ENCODE measurements around the gene GPR37.

The GPR37 gene

DNA sequence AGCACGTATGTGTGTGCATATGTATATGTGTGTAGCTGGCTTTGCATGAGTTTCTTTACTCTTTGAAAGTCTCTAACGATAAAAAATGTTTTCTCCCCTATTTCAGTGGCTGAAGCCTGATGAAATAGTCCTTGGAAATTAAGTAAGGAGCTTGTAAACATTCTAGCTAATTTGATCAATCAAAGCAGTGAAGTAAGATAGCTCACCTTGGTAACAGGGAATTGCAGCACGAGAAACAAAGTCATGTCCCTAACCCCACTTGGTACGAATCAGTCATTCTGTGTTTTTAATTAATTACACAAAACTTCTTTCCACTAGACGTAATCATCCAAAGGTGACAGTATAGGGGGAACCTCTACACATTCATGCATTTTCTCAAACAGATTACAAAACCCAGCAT is 41.5 kb downstream of the GPR37 start:
- Histone ChIP-seq H3K27ac (ENCODE audit: low read length, poor library complexity, severe bottlenecking) (no peak overlapping the region), H2BK12ac (ENCODE audit: low read length in 2 of 2) (no peak overlapping the region), H3K4me3 (ENCODE audit: insufficient read depth in 1 of 2, low read depth in 1 of 2, low read length in 2 of 2) (no peak overlapping the region), H3K27me3 (ENCODE audit: control insufficient read depth in 1 of 2, insufficient read depth in 1 of 2, low read length in 2 of 2) (no peaks in the 10 kb centered on the region), H3K14ac (ENCODE audit: low read length in 2 of 2) (no peak overlapping the region), H2AK5ac (ENCODE audit: low read length, severe bottlenecking) (no peak overlapping the region), H4K8ac (ENCODE audit: low read length) (no peak overlapping the region), H3K4me2 (ENCODE audit: low read length, poor library complexity, severe bottlenecking) (no peak overlapping the region), H3K4me1 (ENCODE audit: control insufficient read depth, insufficient read depth, low read depth, low read length) (no peaks in the 10 kb centered on the region), H3K9ac (ENCODE audit: low read length) (no peak overlapping the region), H3K36me3 (ENCODE audit: control insufficient read depth in 1 of 2, insufficient read depth in 2 of 2, low read depth in 1 of 2, low read length in 2 of 2) (no peaks in the 10 kb centered on the region), H3K79me1 (replicated peaks; ENCODE audit: low read length, poor library complexity, severe bottlenecking) (no peaks in the 10 kb centered on the region), H3K9me3 (ENCODE audit: control insufficient read depth, low read length) (no peaks in the 10 kb centered on the region), H3K4ac (ENCODE audit: low read depth in 1 of 2, low read length in 2 of 2) (no peak overlapping the region), H2BK120ac (ENCODE audit: low read depth, low read length) (no peak overlapping the region), H2BK15ac (ENCODE audit: low read depth, poor library complexity, severe bottlenecking) (no peak overlapping the region), H4K91ac (ENCODE audit: low read length) (no peak overlapping the region), H2BK5ac (ENCODE audit: low read depth, low read length, poor library complexity, severe bottlenecking) (no peak overlapping the region), H3K18ac (ENCODE audit: low read depth in 1 of 2, low read length in 2 of 2) (no peak overlapping the region), H2AFZ (ENCODE audit: low read depth, low read length) (no peak overlapping the region), H3K23ac (ENCODE audit: low read length in 2 of 2) (no peak overlapping the region)
- DNase-seq: no peak
- WGBS: 100% methylated on average over 4 of the region's 5 CpGs

DNA sequence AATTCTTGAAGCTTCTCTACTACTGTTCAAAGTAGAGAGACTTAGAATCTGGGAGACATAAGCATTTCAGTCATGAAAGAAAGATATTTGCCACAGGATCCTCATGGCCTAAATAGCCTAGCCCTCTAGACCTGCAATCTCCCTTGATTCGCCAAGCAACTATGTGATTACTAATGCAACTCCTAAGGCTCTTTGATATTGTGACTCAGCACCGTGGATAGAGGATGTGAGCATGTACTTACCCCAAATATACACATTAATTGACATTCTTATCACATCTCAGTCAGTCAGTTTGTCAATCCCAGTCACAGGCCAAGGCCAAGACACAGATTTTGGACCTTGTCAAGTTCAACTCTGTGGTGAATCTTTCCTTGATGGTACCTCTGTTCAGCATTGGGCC is 42.6 kb downstream of the GPR37 start:
- Histone ChIP-seq H2BK12ac (ENCODE audit: low read length in 2 of 2) (no peak overlapping the region), H3K14ac (ENCODE audit: low read length in 2 of 2) (no peak overlapping the region), H3K9me3 (ENCODE audit: control insufficient read depth, low read length) (no peaks in the 10 kb centered on the region), H3K9ac (ENCODE audit: low read length) (no peak overlapping the region), H2BK5ac (ENCODE audit: low read depth, low read length, poor library complexity, severe bottlenecking) (no peak overlapping the region), H3K4me2 (ENCODE audit: low read length, poor library complexity, severe bottlenecking) (no peak overlapping the region), H3K79me1 (replicated peaks; ENCODE audit: low read length, poor library complexity, severe bottlenecking) (no peaks in the 10 kb centered on the region), H4K8ac (ENCODE audit: low read length) (no peak overlapping the region), H3K36me3 (ENCODE audit: control insufficient read depth in 1 of 2, insufficient read depth in 2 of 2, low read depth in 1 of 2, low read length in 2 of 2) (no peaks in the 10 kb centered on the region), H2AFZ (ENCODE audit: low read depth, low read length) (no peak overlapping the region), H3K18ac (ENCODE audit: low read depth in 1 of 2, low read length in 2 of 2) (no peak overlapping the region), H3K4me1 (ENCODE audit: control insufficient read depth, insufficient read depth, low read depth, low read length) (no peaks in the 10 kb centered on the region), H3K4ac (ENCODE audit: low read depth in 1 of 2, low read length in 2 of 2) (no peak overlapping the region), H3K27ac (ENCODE audit: low read length, poor library complexity, severe bottlenecking) (no peak overlapping the region), H4K91ac (ENCODE audit: low read length) (no peak overlapping the region), H2BK15ac (ENCODE audit: low read depth, poor library complexity, severe bottlenecking) (no peak overlapping the region), H3K4me3 (ENCODE audit: insufficient read depth in 1 of 2, low read depth in 1 of 2, low read length in 2 of 2) (no peak overlapping the region), H2BK120ac (ENCODE audit: low read depth, low read length) (no peak overlapping the region), H3K27me3 (ENCODE audit: control insufficient read depth in 1 of 2, insufficient read depth in 1 of 2, low read length in 2 of 2) (no peaks in the 10 kb centered on the region), H3K23ac (ENCODE audit: low read length in 2 of 2) (no peak overlapping the region), H2AK5ac (ENCODE audit: low read length, severe bottlenecking) (no peak overlapping the region)
- 0% methylated on average over 2 of the region's 2 CpGs for WGBS
- DNase-seq: peak; percentile 66

GRCh38 chr7:124722292-124722691 is 43.3 kb downstream of the GPR37 start:
- no peaks in the 10 kb centered on the region for H3K79me1 ChIP-seq (replicated peaks; ENCODE audit: low read length, poor library complexity, severe bottlenecking)
- H3K23ac ChIP-seq (ENCODE audit: low read length in 2 of 2): no peak overlapping the region
- no peak overlapping the region for H2AK5ac ChIP-seq (ENCODE audit: low read length, severe bottlenecking)
- H3K9ac ChIP-seq (ENCODE audit: low read length): no peak overlapping the region
- H2BK120ac ChIP-seq (ENCODE audit: low read depth, low read length): no peak overlapping the region
- 8% methylated on average over 2 of the region's 3 CpGs for WGBS
- H3K4me2 ChIP-seq (ENCODE audit: low read length, poor library complexity, severe bottlenecking): no peak overlapping the region
- H3K14ac ChIP-seq (ENCODE audit: low read length in 2 of 2): no peak overlapping the region
- H3K4me1 ChIP-seq (ENCODE audit: control insufficient read depth, insufficient read depth, low read depth, low read length): no peaks in the 10 kb centered on the region
- H3K4me3 ChIP-seq (ENCODE audit: insufficient read depth in 1 of 2, low read depth in 1 of 2, low read length in 2 of 2): no peak overlapping the region
- H2BK15ac ChIP-seq (ENCODE audit: low read depth, poor library complexity, severe bottlenecking): no peak overlapping the region
- H3K9me3 ChIP-seq (ENCODE audit: control insufficient read depth, low read length): no peaks in the 10 kb centered on the region
- no peak overlapping the region for H2BK5ac ChIP-seq (ENCODE audit: low read depth, low read length, poor library complexity, severe bottlenecking)
- no peak overlapping the region for H2BK12ac ChIP-seq (ENCODE audit: low read length in 2 of 2)
- no peak overlapping the region for H2AFZ ChIP-seq (ENCODE audit: low read depth, low read length)
- no peak overlapping the region for H4K8ac ChIP-seq (ENCODE audit: low read length)
- H3K4ac ChIP-seq (ENCODE audit: low read depth in 1 of 2, low read length in 2 of 2): no peak overlapping the region
- H3K27ac ChIP-seq (ENCODE audit: low read length, poor library complexity, severe bottlenecking): no peak overlapping the region
- no peaks in the 10 kb centered on the region for H3K36me3 ChIP-seq (ENCODE audit: control insufficient read depth in 1 of 2, insufficient read depth in 2 of 2, low read depth in 1 of 2, low read length in 2 of 2)
- peak; percentile 66 for DNase-seq
- H3K27me3 ChIP-seq (ENCODE audit: control insufficient read depth in 1 of 2, insufficient read depth in 1 of 2, low read length in 2 of 2): no peaks in the 10 kb centered on the region
- H3K18ac ChIP-seq (ENCODE audit: low read depth in 1 of 2, low read length in 2 of 2): no peak overlapping the region
- H4K91ac ChIP-seq (ENCODE audit: low read length): no peak overlapping the region

DNA sequence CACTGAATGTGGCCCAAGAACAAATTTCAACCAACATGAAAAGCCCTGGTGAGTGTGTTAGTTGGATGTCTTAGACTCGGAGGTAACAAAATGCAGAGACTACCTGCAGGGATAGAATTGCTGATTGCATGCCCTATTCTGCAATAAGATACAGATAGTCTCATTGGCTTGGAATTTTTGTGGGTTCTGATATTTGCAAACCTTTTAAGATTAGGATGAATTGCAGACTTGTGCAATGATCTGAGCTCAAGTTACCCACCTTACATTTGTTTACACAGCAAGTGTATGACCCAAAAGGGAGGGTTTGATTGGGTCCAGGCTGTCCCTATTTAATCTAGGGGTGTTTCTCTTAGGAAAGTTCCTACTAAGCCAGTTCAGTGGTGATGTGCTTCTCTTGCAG is 45.4 kb downstream of the GPR37 start:
- Histone ChIP-seq H3K9ac (ENCODE audit: low read length) (no peak overlapping the region), H4K91ac (ENCODE audit: low read length) (no peak overlapping the region), H3K14ac (ENCODE audit: low read length in 2 of 2) (no peak overlapping the region), H3K4me2 (ENCODE audit: low read length, poor library complexity, severe bottlenecking) (no peak overlapping the region), H3K27ac (ENCODE audit: low read length, poor library complexity, severe bottlenecking) (no peak overlapping the region), H3K79me1 (replicated peaks; ENCODE audit: low read length, poor library complexity, severe bottlenecking) (no peaks in the 10 kb centered on the region), H2AK5ac (ENCODE audit: low read length, severe bottlenecking) (no peak overlapping the region), H3K9me3 (ENCODE audit: control insufficient read depth, low read length) (peaks cover 6% of the 10 kb centered on the region), H2BK120ac (ENCODE audit: low read depth, low read length) (no peak overlapping the region), H2BK15ac (ENCODE audit: low read depth, poor library complexity, severe bottlenecking) (no peak overlapping the region), H2BK5ac (ENCODE audit: low read depth, low read length, poor library complexity, severe bottlenecking) (no peak overlapping the region), H3K36me3 (ENCODE audit: control insufficient read depth in 1 of 2, insufficient read depth in 2 of 2, low read depth in 1 of 2, low read length in 2 of 2) (no peaks in the 10 kb centered on the region), H4K8ac (ENCODE audit: low read length) (no peak overlapping the region), H3K4me1 (ENCODE audit: control insufficient read depth, insufficient read depth, low read depth, low read length) (no peaks in the 10 kb centered on the region), H2BK12ac (ENCODE audit: low read length in 2 of 2) (no peak overlapping the region), H2AFZ (ENCODE audit: low read depth, low read length) (no peak overlapping the region), H3K4me3 (ENCODE audit: insufficient read depth in 1 of 2, low read depth in 1 of 2, low read length in 2 of 2) (no peak overlapping the region), H3K23ac (ENCODE audit: low read length in 2 of 2) (no peak overlapping the region), H3K4ac (ENCODE audit: low read depth in 1 of 2, low read length in 2 of 2) (no peak overlapping the region), H3K27me3 (ENCODE audit: control insufficient read depth in 1 of 2, insufficient read depth in 1 of 2, low read length in 2 of 2) (no peaks in the 10 kb centered on the region), H3K18ac (ENCODE audit: low read depth in 1 of 2, low read length in 2 of 2) (peak overlapping the region in 1 of 2 experiments; percentile 34)
- DNase-seq: peak; percentile 42
- WGBS: 47% methylated on average over 1 of the region's 1 CpG

All from mesenchymal stem cell (in vitro differentiated cells and primary cell).